Measurements from ENCODE around the gene ZBTB7A.

Gene ZBTB7A

DNA sequence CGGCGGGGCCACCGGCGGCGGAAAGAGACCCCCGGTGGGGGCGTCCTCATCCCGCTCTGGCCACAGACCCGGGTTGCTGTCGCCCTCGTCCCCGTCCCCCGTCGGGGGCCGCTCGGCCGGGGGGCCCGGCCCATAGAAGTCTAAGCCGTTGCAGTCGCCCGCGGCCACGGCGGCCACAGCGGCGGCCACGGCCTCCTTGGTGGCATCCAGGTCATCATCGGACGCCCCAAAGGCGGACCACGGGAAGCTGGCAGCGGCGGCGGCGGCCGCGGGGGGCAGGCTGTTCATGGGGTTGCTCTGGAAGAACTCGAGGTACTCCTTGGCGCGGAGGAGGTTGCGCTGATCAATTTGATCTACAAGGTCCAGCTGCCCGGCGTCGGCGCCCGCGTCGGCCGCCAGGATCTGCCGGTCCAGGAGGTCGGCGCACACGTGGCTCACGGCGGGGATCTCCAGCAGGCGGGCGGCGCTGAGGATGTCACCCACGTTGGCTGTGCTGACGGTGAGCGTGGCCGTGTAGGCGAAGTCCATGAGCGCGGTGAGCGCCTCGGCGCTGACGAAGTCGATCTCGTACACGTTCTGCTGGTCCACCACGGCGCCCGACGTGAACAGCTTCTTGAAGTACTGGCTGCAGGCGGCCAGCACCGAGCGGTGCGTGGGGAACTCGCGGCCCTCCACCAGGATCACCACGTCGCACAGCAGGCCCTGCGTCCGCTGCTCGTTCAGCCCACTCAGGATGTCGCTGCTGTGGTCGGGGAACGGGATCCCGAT lies 12.1 kb downstream of the ZBTB7A start:
- DNase-seq (ENCODE audit: low spot score) = peak; percentile 66

DNA sequence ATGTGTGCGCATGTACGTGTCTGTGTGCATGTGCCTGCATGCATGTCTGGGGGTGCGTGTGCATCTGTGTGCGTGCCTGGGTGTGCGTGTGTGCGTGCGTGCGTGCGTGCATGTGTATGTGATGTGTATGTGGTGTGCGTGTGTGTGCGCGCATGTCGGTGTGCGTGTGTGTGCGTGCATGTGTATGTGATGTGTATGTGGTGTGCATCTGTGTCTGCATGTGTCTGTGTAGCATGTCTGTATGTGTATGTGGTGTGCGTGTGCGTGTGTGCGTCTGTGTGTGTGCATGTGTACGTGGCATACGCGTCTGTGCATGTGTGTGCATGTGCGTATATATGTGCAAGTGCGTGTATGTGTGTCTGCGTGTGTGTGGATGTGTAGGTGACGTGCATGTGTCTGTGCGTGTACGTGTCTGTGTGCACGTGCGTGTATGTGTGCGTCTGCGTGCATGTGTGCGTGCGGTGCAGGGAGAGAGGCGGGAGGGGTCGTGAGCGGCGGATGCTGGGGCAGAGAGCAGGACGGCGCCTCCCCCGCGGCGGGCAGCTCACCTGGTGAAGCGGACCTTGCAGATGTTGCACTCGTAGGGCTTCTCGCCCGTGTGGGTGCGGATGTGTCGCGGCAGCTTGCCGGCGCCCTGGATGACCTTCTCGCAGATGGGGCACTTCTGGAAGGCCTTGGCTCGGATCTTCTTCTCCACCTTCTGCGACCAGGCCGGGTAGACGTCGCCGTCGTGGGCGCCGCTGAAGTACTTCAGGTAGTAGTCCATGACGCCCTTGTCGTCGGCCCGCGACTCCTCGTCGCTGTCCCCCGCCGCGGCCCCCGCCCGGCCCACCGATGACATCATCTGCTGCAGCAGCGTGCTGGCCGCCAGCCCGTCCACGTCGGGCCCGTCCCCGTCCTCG lies 13.0 kb downstream of the ZBTB7A start:
- no peak for DNase-seq (ENCODE audit: low spot score)

DNA sequence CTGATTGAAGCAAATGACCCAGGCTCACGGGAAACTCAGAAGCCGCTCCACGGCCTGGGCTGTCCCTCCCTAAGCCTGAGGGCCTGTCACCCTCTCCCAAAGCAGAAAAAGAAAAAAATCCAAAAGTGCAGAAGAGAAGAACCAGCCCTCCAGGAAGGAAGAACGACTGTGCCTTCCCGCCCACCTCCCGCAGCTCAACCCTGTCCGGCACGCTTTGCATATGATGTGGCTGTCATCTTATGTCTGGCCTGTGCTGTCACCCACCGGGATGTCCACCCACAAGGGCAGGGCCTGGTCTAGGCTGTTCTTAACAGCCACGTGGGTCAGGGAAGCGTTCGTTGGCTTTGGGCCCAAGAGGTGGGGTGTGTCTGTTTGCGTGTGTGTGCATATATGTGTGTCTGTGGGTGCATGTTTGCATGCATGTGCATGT lies 13.7 kb downstream of the ZBTB7A start:
- DNase-seq (ENCODE audit: low spot score) = no peak

DNA sequence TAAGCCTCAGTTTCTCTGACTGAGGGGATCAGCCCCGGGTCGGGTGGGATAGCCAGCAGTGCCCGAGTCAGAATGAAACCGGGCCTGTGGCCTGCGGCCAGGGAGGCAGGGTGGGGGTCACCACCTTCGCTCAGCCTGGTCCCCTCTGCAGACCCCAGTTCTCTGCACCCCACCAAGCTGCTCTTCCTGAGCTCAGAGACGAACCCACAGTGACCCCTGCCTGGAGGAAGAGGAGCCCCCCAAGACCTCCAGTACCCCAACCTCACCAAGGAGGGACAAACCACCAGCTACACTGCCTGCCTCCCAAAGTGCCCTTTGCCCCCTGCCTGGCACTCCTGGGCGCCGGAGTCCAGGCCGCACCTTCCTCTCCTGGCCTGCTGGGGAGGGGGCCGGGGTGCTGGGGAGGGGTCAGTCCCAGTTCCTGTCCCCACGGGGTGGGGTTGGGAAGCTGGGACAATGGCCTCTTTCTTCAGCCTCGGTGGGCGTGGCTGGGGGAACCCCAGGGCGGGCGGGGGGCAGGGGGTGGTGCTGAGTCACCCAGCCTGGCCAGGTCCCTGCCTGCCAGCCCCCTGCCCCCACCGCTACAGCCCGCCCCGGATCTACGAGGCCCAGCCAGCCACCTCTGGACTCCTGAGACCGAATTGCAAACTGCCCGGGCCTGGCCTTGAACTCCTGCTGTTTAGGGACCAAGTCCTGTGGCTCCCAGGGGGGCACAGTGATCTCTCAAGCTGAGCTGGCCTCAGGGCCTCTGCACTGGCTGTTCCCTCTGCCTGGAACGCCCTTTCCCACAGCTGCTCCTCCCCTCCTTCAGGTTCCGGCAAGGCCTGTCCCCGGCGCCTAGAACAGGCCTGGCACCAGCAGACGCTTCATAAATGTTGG lies 14.3 kb downstream of the ZBTB7A start:
- no peak for DNase-seq (ENCODE audit: low spot score)

DNA sequence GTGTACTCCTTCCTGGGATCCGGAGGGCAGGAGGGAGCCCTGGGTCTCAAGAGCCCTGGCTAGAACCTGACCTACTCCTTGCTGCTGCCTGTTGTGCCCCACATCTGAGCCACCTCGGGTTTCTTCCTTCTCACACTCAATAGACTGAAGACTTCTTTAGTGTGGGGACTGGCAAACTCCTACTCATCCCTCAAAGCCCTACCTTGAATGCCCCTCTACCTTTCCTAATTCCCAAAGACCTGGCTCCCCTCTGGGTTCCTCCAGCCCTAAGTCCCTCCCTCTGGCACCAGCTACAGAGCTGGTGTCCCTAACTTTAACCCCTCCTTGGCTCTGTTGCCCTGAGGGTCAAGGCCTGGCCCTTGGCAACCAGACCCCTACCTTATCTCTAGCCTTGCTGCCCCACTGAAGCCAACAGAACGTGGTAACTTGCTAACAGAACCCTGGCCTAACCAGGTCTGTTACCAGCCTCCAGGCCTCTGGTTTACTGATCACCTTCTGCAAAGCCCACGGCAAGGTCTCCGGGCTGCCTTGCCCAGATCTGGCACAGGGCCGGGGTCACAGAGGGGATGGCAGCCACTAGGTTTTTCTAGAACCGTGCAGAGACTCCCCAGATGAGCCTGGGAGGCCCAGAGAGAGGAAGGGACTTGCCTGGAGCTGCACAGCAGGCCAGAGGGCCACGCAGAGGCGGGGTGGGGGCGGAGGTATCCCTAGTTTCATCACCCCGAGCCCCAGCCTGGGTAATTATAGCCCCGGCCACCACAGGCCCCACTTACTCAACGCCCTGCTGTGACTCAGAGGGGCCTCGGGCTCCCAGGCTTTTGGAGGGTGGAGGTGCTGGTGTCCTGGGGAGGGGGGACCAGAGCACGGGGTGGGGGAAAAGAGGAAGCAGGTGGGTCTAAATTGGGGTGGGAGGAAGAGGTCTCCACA lies 15.3 kb downstream of the ZBTB7A start:
- peak; percentile 58 for DNase-seq (ENCODE audit: low spot score)

DNA sequence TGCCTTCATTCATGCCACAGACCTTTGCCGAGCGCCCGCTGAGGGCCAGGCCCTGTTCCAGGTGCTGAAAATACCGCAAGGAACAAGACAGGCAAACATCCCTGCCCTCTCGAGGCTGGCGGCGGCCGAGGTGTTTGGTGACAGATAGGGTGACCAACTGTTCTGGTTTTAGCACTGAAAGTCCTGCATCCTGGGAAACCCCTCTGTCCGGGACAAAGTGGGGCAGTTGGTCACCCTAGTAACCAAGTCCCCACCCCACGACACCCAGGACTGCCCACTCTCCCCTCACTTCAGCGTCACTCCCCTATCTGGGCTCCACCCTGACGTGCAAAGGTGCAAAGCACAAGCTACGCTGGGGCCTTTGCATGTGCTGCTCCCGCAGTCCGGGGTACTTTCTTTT lies 17.3 kb downstream of the ZBTB7A start:
- no peak for DNase-seq (ENCODE audit: low spot score)

DNA sequence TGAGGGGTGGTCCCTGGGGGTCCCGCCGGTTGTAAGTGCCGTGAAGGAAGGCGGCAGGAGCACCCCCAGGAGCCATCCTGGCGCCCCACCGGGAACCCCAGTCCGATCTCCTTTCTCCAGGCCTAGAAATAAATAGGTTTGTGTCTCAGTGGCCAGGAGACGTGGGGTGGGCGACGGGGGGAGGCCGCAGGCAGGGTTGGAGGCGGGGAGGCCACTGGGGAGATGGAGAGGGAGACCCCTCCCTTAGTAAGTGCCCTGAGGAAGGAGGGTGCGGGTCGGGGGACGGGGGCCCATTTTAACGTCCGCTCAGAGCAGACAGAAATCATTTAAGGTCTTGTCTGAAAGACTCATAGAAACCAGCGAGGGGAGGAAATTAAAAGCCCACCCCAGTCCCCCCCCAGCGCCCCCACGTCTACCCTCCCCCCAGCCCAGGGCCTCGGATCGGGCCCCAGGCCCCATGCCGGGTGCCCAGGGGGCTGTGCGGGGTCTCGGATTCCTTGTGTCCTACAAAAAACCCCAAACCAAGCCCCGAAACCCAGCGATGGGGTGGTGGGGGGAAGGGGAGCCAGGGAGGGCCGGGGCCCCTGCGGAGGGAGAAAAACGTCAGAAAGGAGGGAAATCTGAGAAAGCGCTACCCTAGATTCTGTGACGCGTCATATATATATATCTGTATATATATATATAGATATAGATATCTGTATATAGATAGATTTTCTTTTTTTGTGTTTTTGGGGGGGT lies 19.6 kb downstream of the ZBTB7A start:
- DNase-seq (ENCODE audit: low spot score) = no peak

DNA sequence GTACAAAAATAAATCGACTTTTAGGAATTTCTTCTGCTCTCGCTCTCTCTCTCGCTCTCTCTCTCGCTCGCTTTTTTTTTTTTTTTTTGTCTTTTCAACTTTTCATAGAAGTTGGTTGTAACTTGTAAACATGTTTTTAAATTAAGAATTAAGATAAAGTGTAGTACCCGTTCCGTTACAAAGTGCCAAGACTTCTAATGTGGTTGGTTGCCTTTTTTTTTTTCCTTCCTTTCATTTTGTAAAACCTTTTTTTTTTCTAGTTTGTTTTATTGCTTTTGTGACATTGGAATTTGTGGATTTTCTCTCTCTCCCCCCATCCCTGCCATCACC lies 20.4 kb downstream of the ZBTB7A start:
- no peak for DNase-seq (ENCODE audit: low spot score)

DNA sequence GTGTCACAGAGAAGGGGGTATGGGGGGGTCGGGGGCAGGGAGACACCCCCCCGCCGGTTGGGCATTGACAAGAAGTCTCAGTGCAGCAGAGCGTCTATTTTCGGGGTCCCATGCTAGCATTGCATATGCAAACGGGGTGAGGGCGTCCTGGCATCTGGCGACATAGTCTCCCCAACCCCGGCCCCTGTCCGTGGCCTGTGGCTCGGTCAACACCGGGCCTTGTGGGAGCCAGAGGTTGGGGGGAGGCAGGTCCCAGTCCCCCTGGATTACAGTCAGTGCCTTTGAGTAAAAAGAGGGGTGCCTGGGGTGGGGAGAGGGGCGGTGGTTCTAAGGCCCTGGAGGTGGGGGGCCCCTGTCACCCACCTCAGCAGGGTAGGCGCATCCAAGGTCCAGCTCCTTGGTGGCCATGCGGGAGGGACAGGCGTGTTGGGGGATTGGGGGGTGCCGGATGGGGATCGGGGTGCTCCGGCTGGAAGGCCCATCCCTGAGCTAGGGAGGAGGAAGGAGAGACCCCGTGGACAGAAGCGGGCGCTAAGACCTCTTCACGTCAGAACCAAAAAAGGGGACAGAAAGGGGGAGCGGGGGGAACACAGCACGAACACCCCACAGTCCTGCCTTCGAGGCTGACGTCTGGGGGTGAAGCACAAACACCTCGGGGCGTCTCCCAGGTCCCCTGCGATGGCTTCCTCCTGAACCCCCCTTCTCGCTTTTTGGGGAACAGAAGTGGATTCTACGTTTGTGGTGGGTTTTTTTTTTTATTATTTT lies 20.9 kb downstream of the ZBTB7A start:
- DNase-seq (ENCODE audit: low spot score) = no peak

DNA sequence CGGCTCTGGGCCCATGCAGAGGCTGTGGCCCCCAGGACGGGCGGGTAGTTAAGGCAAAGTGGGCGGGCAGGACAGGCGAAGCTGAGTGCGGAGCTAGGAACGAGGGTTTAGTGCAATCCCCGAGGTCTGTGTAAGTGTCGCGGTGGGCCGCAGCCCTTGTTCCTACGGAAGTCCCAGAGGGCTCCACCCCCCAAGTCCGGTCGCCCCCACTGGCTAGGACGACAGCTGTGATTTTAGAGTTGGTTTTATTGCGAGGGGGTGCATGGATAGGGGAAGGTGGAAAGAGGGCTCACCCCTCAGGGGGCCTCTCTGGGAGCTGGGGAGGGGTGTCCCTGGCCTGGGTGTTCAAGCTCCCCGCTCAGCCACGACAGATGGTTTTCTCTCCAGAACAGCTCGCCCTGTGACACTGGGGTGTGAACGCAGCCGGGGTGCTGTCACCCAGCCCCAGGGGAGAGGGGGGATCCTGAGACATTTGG lies 21.7 kb downstream of the ZBTB7A start:
- no peak for DNase-seq (ENCODE audit: low spot score)

DNA sequence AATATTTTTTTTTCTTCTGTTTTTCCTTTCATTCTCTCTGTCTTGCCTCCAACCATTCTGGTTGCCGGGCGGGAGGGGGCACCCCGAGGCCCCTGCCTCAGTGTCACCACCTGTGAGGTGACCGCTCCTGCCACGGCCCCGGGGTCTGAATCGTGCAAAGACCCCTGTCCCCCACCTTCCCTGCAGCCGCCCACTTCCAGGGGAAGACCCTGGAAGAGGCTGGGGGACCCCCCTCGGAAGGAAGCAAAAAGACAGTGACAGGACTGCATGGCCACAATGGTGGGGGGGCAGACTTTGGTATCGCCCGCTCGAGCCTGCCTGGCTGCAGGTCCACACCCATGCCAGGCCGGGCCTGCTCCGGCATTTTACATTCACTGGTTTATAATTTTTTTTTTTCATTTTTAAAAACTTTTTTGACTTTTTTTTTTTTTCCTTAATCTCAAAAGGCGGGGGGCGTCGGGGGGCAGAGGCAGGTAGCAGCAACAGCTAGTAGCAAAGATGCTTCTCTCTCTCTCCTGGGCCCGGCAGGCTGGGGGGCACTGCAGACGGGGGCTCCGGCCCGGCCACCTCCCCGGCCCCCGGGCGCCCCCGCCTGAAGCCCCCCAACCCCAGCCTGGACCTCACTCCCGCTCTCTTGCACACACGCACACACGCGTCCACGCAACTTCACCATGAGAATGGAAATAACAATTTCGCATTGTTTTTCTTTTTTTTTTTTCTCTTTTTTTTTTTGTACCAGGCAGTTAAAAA lies 22.6 kb downstream of the ZBTB7A start:
- no peak for DNase-seq (ENCODE audit: low spot score)

DNA sequence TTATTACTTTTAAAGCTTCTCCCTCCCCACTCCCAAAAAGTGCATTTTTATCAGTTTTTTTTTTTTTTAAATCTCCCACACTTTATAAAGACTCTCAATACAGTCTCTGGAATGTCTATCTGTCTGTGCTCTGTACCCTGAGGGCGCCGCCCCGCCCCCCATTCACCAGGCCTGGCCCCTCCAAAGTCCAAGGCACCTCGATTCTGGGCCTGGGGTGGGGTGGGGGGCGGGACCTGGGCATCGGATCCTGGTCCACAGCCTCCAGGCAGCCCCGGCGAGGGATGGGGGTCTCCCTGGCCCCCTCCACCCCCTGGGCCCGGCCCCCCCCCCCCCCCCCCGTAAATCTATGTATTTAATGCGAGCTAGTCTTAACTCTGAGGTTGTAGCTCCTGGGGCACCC lies 23.3 kb downstream of the ZBTB7A start:
- DNase-seq (ENCODE audit: low spot score) = no peak

DNA sequence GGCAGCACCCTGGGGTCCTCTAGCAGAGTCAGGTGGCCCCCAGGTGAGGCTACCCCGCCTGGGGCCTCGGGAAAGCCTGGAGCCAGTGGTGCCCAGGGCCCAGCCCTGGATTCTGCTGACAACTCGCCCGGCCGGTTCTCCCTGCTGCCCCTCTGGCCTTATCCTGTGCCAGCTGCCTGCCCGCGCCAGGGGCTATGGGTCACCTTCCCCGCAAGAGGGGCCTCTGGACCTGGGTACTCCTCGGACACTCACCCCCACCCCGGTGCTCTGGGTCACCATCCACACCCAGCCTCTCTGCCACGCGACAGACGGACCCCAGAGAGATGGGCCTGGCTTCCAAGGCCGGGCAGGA lies 24.0 kb downstream of the ZBTB7A start:
- no peak for DNase-seq (ENCODE audit: low spot score)

DNA sequence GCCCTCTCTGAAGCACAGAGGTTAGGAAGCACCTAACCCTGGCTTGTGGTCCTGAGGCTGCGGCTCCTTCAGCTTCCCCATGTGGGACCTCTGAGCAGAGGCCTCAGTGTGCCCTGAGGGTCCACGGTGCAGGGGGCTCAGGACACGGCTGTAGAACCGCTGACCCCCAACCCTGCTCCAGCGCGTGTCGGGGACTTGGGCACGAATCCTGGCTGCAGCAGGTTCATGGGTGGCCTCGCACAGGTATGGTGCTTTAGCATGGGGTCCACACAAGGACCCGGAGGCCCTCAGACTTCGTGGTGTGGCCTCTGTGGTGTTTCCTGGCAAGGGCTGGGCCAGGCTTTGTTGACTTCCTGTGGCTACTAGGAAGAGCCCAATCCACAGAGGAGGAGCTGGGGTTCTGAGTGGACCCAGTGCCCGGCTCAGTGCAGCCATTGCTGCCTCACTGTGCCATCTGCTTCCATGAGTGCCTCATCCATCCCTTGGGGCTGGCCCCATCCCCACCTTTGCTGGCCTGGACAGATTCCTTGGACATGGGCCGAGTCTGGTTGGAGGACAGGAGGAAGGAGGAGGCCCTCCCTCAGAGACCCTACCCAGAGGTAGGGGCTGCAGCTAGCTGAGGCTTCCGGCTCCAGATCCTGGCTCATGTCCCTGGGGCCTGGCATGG lies 24.5 kb downstream of the ZBTB7A start:
- DNase-seq (ENCODE audit: low spot score) = no peak

DNA sequence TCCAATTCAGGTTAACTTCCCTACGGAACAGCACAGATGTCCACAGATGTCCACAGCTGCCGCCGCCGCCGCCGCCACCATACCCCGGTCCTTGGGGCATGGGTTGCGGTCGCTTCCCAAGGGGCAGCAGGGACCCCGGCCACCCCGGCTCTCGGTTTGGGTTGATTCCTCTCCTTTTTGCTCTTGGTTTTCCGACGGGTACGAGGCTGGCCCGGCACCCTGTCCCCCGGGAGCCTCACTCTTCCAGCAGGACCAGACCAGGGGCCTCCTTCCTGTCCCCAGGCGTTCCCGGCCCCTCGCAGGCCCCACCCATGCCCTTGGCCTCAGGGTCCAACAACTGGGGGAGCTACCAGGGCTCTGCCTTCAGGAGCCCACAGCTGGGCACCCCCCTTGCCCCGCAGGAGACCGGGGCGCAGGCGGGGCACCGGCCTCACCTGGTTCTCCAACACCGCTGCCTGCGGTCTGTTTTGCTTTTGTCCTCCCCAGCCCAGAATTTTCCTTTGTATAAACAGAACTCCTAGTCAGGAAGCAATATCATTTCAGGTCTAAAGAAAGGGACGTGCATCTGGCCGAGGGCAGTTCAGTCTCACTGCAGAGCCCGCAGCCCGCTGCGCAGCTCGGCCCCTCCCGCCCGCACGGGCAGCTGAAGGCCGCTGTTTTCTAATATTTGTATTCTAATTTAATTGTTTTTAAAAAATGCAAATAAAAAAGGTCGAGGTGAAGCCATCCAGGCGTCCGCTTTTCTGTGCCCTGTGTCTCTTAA lies 27.9 kb downstream of the ZBTB7A start:
- DNase-seq (ENCODE audit: low spot score) = no peak

DNA sequence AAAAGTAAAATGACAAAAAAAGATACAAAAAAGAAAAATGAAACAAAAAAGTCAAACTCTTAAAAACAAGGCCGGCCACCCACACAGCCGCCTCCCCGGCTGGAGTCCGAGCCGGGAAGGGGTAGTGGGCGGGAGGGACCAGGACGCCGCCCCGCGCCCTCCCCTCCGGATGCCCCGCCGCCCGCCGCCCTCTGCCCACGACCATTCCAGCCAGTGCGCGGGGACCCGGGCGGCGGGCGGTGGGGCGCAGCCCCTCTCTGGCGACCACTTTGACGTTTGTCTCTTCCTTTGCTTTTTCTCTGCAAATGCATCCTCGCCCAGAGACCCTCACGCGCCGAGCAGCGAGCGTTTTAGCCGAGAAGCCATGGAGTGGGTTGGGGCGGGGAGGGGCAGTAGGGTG lies 28.6 kb downstream of the ZBTB7A start:
- no peak for DNase-seq (ENCODE audit: low spot score)

DNA sequence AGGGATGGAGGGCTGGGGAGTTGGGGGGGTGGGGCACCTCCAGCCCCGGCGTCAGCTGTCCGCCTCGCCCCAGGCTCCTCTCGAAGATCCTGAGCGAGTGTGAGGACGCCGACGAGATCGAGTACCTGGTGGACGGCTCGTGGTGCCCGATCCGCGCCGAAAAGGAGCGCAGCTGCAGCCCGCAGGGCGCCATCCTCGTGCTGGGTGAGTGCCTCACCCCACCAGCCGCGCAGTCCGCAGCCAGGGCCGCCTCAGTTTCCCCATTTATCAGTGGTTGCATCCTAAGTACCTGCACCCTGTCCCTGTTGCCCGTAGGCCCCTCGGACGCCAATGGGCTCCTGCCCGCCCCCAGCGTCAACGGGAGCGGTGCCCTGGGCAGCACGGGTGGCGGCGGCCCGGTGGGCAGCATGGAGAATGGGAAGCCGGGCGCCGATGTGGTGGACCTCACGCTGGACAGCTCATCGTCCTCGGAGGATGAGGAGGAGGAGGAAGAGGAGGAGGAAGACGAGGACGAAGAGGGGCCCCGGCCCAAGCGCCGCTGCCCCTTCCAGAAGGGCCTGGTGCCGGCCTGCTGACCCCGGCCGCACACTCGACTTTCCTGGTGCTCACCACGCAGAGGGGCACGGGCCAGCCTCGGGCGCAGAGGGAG lies 29.3 kb downstream of the ZBTB7A start:
- DNase-seq (ENCODE audit: low spot score) = no peak

Data from left forelimb (tissue), 1 donor.